Uterus (tissue), 4 donors: ENCODE data around the gene RNF34. TPM values are rescaled to one million over a fixed set of nuclear protein-coding genes. Genes with fewer than 3 reads are reported as not detected.
A peak's percentile ranks its signal among the peaks of the same experiment; 100 is the strongest.

Experiments
- DNase-seq, 2 donors: peaks; one replicate each; pipeline ENCODE4 v3.0.0-alpha.2; 2019 to 2020
- H3K27ac ChIP-seq, 2 donors: fragments of 200-600 bp; sonication (generic); 1 replicate in 1 of 2; 2 replicates in 1 of 2; pipeline ENCODE4 v1.5.1; 2016 to 2018
- H3K27me3 ChIP-seq, 2 donors: fragments of 200-600 bp; sonication (generic); one replicate each; pipeline ENCODE4 v1.5.1; 2018 to 2019; ENCODE audit warnings: control low read depth in 1 of 2
- H3K36me3 ChIP-seq, 2 donors: fragments of 200-600 bp; sonication (generic); one replicate each; pipeline ENCODE4 v1.5.1; 2019; ENCODE audit warnings: control low read depth in 1 of 2
- H3K4me1 ChIP-seq, 2 donors: fragments of 200-600 bp; sonication (generic); one replicate each; pipeline ENCODE4 v1.5.1; 2018 to 2019; ENCODE audit warnings: control low read depth in 1 of 2
- H3K4me3 ChIP-seq, 2 donors: fragments of 200-600 bp; sonication (generic); 1 replicate in 1 of 2; 2 replicates in 1 of 2; pipeline ENCODE4 v1.5.1; 2018 to 2019; ENCODE audit warnings: mild to moderate bottlenecking in 1 of 2
- H3K9me3 ChIP-seq, 2 donors: fragments of 200-600 bp; sonication (generic); one replicate each; pipeline ENCODE4 v1.5.1; 2019; ENCODE audit warnings: control low read depth in 1 of 2
- CTCF ChIP-seq, 4 experiments: fragments of 200-600 bp in 2 of 4; fragments of 450-650 bp in 2 of 4; sonication (generic) in 2 of 4; IDR thresholded peaks; one replicate each; pipeline ENCODE4 v1.5.1; 2016 to 2019; ENCODE audit warnings: antibody characterized with exemption in 4 of 4, mild to moderate bottlenecking in 2 of 4, moderate library complexity in 1 of 4
- POLR2A ChIP-seq, 2 donors: fragments of 450-650 bp; IDR thresholded peaks; one replicate each; pipeline ENCODE4 v1.6.1; 2016; ENCODE audit warnings: antibody characterized with exemption in 2 of 2, mild to moderate bottlenecking in 1 of 2, moderate library complexity in 1 of 2
- intact Hi-C: fragments of 100-400 bp; cut with DNase I; formaldehyde crosslinking; loops from one replicate; pipeline ENCODE4 v1.15.1; 2023; ENCODE audit warnings: low total_unique reads
- total RNA-seq, 4 donors: library from RNA; depleted of rRNA in 3 of 4; stranded (reverse); fragments of >200 nt in 3 of 4; gene quantifications; one replicate each; pipeline versions ENCODE4 v1.1.0 to v1.2.4, GENCODE V29; 2014 to 2023
- donor health status: DM: yes; HTN: yes; CAD: no.

RNF34 gene
- total RNA-seq, 4 donors from 2014 or later, result 23.5 to 74.9 (median 34.1) TPM

DNA sequence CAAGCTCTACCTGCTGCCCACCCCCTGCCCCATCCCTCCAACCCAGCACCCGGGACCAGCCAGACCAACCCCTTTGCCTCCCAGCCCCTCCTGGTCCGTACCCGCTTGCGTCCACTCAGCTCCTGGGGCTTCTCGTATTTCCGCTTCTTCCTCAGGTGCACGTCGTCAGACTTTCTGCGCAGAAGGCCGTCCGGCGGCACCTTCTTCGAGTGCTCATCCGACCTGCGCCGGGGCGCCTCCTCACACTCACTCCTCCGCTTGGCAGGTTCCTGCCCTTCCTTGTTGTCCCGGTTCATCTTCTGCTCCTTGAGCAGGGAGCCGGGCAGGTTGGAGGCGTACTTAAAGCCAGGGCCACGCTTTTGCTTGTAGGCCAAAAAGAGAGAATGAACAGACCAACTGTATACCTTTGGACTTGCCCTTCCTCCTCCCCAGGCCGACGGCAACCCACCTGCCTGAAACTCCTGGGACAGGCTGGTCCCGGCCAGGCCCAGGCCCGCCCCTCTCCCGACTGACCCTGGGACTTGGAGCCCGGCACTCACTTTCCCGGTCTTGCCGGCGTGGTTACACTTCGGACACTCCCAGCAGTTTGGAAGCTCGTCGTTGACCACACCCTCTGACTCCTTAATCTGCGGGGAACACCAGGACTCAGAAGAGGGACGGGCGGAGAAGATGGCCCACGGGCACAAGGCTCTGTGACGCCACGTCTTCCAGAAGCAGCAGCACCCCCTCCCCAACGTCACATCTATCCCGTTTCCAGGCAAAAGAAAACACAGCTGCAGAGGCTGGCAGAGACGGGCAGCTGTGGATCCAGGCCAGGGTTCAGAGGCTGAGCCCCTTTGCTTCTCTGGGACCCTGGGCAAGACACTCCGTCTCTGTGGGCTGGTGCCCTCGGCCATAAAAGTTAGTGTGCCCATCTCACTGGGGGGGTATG, 44.3 kb downstream of the RNF34 start:
- Histone ChIP-seq H3K4me1 (no peaks in the 10 kb centered on the region), H3K9me3 (no peaks in the 10 kb centered on the region), H3K27me3 (no peaks in the 10 kb centered on the region), H3K36me3 (no peaks in the 10 kb centered on the region), H3K27ac (no peak overlapping the region), H3K4me3 (no peak overlapping the region)
- no peak for DNase-seq
- intact Hi-C loops, result no loop called here
- no peak for TF ChIP-seq CTCF (IDR thresholded peaks at IDR 0.05)
- TF ChIP-seq POLR2A (IDR thresholded peaks at IDR 0.05), result no peak

- no peak for TF ChIP-seq CTCF (IDR thresholded peaks at IDR 0.05)
- TF ChIP-seq POLR2A (IDR thresholded peaks at IDR 0.05), result no peak
- no peaks in the 10 kb centered on the region for H3K4me1 ChIP-seq
- intact Hi-C loops, result no loop called here
- H3K36me3 ChIP-seq, result no peaks in the 10 kb centered on the region
- H3K27me3 ChIP-seq, result no peaks in the 10 kb centered on the region
- no peak overlapping the region for H3K27ac ChIP-seq
- DNase-seq, result no peak
- no peaks in the 10 kb centered on the region for H3K9me3 ChIP-seq
- H3K4me3 ChIP-seq, result no peak overlapping the region
Measured at GRCh38 chr12:121444842-121445202, 44.9 kb downstream of the RNF34 start.

- TF ChIP-seq POLR2A (IDR thresholded peaks at IDR 0.05), result no peak
- no peak for TF ChIP-seq CTCF (IDR thresholded peaks at IDR 0.05)
- Histone ChIP-seq H3K4me1 (no peaks in the 10 kb centered on the region), H3K27me3 (no peaks in the 10 kb centered on the region), H3K9me3 (no peaks in the 10 kb centered on the region), H3K36me3 (no peaks in the 10 kb centered on the region), H3K4me3 (no peak overlapping the region), H3K27ac (no peak overlapping the region)
- no peak for DNase-seq
- intact Hi-C loops, result no loop called here
Measured at GRCh38 chr12:121446750-121447149, 46.8 kb downstream of the RNF34 start.

DNA sequence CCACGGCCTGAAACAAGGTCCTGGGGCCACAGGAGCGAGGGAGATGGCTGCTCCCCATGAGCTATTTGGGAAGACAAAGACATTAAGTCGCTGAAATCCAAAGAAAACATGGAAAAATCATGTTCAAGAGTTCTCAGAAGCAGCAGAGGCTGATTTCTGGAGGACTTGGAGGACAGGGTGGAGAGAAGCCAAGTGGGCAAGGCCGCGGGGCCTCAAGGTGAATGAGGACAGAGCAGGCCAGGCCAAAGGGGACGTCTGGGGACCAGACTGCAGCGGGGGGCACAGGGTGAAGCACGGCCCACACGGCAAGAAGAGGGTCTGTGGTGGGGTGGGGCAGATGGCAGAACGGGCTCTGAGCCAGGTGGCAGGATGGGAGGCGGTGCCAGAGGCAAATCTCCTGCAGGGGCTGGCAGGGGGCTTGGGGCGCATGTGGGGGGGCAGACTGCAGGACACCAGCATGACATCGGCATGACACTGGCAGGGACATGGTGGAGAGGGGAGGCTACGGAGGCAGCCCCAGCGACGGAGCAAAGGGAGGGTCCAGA, 48.9 kb downstream of the RNF34 start:
- Histone ChIP-seq H3K4me1 (no peaks in the 10 kb centered on the region), H3K27ac (no peak overlapping the region), H3K9me3 (no peaks in the 10 kb centered on the region), H3K27me3 (no peaks in the 10 kb centered on the region), H3K4me3 (no peak overlapping the region), H3K36me3 (no peaks in the 10 kb centered on the region)
- TF ChIP-seq POLR2A (IDR thresholded peaks at IDR 0.05) (no peak), CTCF (IDR thresholded peaks at IDR 0.05) (no peak)
- DNase-seq, result no peak
- intact Hi-C loops, result no loop called here

DNA sequence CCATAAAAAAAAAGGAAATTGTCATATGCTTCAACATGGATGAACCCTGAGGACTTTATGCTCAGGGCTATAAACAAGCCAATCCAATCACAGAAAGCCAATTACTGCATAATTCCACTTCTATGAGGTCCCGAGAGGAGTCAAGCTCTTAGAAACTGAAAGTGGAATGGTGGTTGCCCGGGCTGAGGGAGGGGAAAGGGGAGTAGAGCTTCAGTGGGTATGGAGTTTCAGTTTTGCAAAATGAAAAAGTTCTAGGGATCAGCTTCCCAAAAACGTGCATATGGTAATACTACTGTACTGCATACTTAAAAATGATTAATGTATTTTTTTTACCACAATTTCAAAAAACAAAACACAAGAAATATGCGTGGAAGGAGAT, 52.0 kb downstream of the RNF34 start:
- TF ChIP-seq POLR2A (IDR thresholded peaks at IDR 0.05), result no peak
- no peak for TF ChIP-seq CTCF (IDR thresholded peaks at IDR 0.05)
- intact Hi-C loops, result no loop called here
- Histone ChIP-seq H3K4me3 (peak overlapping the region; percentile 21 to 28), H3K27me3 (no peaks in the 10 kb centered on the region), H3K4me1 (no peaks in the 10 kb centered on the region), H3K36me3 (no peaks in the 10 kb centered on the region), H3K27ac (peak overlapping the region; percentile 73 to 82), H3K9me3 (no peaks in the 10 kb centered on the region)
- DNase-seq, result no peak
